ENCODE data around the gene SND1.

SND1 gene

GRCh38 chr7:127654404-127655394 lies 2.7 kb downstream of the SND1 start (continued):
- TF ChIP-seq KLF9 (tag by site-specific recombination; IDR thresholded peaks at IDR 0.05; ENCODE audit: low read depth) (no peak), ZNF623 (tag by site-specific recombination; IDR thresholded peaks at IDR 0.05) (no peak), IKZF3 (tag by site-specific recombination; IDR thresholded peaks at IDR 0.05) (no peak), ZNF23 (tag by site-specific recombination; IDR thresholded peaks at IDR 0.05; ENCODE audit: borderline replicate concordance) (no peak), ZNF155 (tag by site-specific recombination; IDR thresholded peaks at IDR 0.05) (no peak)

DNA sequence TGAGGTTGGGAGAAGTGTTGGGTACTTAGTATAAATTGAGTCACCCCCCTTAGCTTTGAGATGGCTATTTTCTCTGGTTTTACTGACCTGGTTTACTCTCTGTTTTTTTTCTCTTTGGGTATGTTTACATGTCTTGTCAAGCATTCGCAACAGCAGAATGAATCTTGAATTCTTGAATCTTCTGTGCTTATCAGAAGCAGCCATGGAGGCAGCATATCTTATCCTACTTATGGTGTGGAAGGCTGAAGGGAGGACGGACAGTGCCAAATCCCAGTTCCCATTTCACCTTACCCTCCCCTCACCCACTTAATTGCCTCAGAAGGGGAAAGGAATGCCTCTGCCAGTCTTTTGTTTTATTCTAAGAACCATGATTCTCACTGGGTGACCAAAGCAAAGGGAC lies 3.7 kb downstream of the SND1 start:
- Histone ChIP-seq H3K4me1 (ENCODE audit: control insufficient read depth, insufficient read depth, low read length) (peaks cover 3% of the 10 kb centered on the region; the same call in 1 of the 2 replicates), H3K4me3 (ENCODE audit: low read depth, low read length) (no peak overlapping the region), H3K27ac (ENCODE audit: extremely low read depth, low read depth, low read length) (no peak overlapping the region), H3K36me3 (ENCODE audit: control insufficient read depth in 2 of 2, insufficient read depth in 1 of 2, low read length in 2 of 2) (peaks cover 4 to 41% of the 10 kb centered on the region in 2 experiments; a peak in 2 of 3 replicates), H3K9me3 (ENCODE audit: control insufficient read depth, insufficient read depth, low read depth, low read length) (no peaks in the 10 kb centered on the region)
- ChIA-PET POLR2A (no interaction called here), CTCF (no interaction called here)
- TF ChIP-seq ZNF2 (tag by site-specific recombination; IDR thresholded peaks at IDR 0.05) (no peak), ZSCAN16 (tag by site-specific recombination; IDR thresholded peaks at IDR 0.05) (no peak), ZIC2 (tag by site-specific recombination; IDR thresholded peaks at IDR 0.05) (no peak), ZNF214 (tag by site-specific recombination; IDR thresholded peaks at IDR 0.05; ENCODE audit: borderline replicate concordance) (no peak), SCRT1 (tag by site-specific recombination; IDR thresholded peaks at IDR 0.05; ENCODE audit: borderline replicate concordance) (no peak), ZNF707 (tag by site-specific recombination; IDR thresholded peaks at IDR 0.05) (no peak), ZNF560 (tag by site-specific recombination; IDR thresholded peaks at IDR 0.05; ENCODE audit: borderline replicate concordance) (no peak), ZNF146 (tag by site-specific recombination; IDR thresholded peaks at IDR 0.05) (no peak), ZNF223 (tag by site-specific recombination; IDR thresholded peaks at IDR 0.05) (no peak), ZNF140 (tag by site-specific recombination; IDR thresholded peaks at IDR 0.05) (no peak), ZNF366 (tag by site-specific recombination; conservative IDR thresholded peaks at IDR 0.05) (no peak), HOXC10 (CRISPR knock-in tag; IDR thresholded peaks at IDR 0.05) (no peak), ZNF132 (tag by site-specific recombination; IDR thresholded peaks at IDR 0.05; ENCODE audit: borderline replicate concordance) (no peak), ZFHX2 (tag by site-specific recombination; conservative IDR thresholded peaks at IDR 0.05) (no peak), ZNF175 (tag by site-specific recombination; IDR thresholded peaks at IDR 0.05) (no peak), ZNF174 (tag by site-specific recombination; IDR thresholded peaks at IDR 0.05) (no peak), SALL2 (tag by site-specific recombination; IDR thresholded peaks at IDR 0.05; ENCODE audit: borderline replicate concordance) (no peak)
- TF ChIP-seq, protein P1, sequence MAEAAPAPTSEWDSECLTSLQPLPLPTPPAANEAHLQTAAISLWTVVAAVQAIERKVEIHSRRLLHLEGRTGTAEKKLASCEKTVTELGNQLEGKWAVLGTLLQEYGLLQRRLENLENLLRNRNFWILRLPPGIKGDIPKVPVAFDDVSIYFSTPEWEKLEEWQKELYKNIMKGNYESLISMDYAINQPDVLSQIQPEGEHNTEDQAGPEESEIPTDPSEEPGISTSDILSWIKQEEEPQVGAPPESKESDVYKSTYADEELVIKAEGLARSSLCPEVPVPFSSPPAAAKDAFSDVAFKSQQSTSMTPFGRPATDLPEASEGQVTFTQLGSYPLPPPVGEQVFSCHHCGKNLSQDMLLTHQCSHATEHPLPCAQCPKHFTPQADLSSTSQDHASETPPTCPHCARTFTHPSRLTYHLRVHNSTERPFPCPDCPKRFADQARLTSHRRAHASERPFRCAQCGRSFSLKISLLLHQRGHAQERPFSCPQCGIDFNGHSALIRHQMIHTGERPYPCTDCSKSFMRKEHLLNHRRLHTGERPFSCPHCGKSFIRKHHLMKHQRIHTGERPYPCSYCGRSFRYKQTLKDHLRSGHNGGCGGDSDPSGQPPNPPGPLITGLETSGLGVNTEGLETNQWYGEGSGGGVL (tag by site-specific recombination; IDR thresholded peaks at IDR 0.05) = no peak
- TF ChIP-seq, protein P2, sequence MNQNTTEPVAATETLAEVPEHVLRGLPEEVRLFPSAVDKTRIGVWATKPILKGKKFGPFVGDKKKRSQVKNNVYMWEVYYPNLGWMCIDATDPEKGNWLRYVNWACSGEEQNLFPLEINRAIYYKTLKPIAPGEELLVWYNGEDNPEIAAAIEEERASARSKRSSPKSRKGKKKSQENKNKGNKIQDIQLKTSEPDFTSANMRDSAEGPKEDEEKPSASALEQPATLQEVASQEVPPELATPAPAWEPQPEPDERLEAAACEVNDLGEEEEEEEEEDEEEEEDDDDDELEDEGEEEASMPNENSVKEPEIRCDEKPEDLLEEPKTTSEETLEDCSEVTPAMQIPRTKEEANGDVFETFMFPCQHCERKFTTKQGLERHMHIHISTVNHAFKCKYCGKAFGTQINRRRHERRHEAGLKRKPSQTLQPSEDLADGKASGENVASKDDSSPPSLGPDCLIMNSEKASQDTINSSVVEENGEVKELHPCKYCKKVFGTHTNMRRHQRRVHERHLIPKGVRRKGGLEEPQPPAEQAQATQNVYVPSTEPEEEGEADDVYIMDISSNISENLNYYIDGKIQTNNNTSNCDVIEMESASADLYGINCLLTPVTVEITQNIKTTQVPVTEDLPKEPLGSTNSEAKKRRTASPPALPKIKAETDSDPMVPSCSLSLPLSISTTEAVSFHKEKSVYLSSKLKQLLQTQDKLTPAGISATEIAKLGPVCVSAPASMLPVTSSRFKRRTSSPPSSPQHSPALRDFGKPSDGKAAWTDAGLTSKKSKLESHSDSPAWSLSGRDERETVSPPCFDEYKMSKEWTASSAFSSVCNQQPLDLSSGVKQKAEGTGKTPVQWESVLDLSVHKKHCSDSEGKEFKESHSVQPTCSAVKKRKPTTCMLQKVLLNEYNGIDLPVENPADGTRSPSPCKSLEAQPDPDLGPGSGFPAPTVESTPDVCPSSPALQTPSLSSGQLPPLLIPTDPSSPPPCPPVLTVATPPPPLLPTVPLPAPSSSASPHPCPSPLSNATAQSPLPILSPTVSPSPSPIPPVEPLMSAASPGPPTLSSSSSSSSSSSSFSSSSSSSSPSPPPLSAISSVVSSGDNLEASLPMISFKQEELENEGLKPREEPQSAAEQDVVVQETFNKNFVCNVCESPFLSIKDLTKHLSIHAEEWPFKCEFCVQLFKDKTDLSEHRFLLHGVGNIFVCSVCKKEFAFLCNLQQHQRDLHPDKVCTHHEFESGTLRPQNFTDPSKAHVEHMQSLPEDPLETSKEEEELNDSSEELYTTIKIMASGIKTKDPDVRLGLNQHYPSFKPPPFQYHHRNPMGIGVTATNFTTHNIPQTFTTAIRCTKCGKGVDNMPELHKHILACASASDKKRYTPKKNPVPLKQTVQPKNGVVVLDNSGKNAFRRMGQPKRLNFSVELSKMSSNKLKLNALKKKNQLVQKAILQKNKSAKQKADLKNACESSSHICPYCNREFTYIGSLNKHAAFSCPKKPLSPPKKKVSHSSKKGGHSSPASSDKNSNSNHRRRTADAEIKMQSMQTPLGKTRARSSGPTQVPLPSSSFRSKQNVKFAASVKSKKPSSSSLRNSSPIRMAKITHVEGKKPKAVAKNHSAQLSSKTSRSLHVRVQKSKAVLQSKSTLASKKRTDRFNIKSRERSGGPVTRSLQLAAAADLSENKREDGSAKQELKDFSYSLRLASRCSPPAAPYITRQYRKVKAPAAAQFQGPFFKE (tag by site-specific recombination; IDR thresholded peaks at IDR 0.05; ENCODE audit: borderline replicate concordance) = no peak
